Activated CD8-positive, alpha-beta T cell treated with anti-CD3 and anti-CD28 coated beads for 36 hours (primary cell): Measurements from ENCODE around the gene MPV17. TPM values are rescaled to one million over a fixed set of nuclear protein-coding genes. Genes with fewer than 3 reads are reported as not detected.

Experiments
- ATAC-seq: fragments of 200-7000 bp; cut with Tn5 transposase; one replicate; pipeline ENCODE4 v1.10.0; 2021; ENCODE audit warnings: mild to moderate bottlenecking, moderate library complexity
- CTCF ChIA-PET: fragments of 350-600 bp; sonication (Branson Sonifier 250); formaldehyde crosslinking; loops from one replicate; lab custom pipeline; 2021; ENCODE audit warnings: antibody characterized with exemption; lab: Charles Lee
- POLR2A ChIA-PET: fragments of 350-600 bp; sonication (Branson Sonifier 250); formaldehyde crosslinking; loops from one replicate; lab custom pipeline; 2021; ENCODE audit warnings: antibody characterized with exemption; lab: Charles Lee
- DNase-seq: peaks from one replicate; pipeline ENCODE4 v3.0.0-alpha.2; 2020
- H3K27ac Mint-ChIP-seq: one replicate; pipeline ENCODE4 v1.8.0; 2021; ENCODE audit warnings: mild to moderate bottlenecking, mixed read lengths
- H3K27me3 Mint-ChIP-seq: one replicate; pipeline ENCODE4 v1.8.0; 2021; ENCODE audit warnings: mixed read lengths
- H3K36me3 Mint-ChIP-seq: one replicate; pipeline ENCODE4 v1.8.0; 2021; ENCODE audit warnings: low read depth, mixed read lengths
- H3K4me1 Mint-ChIP-seq: one replicate; pipeline ENCODE4 v1.8.0; 2021; ENCODE audit warnings: low read depth, mixed read lengths
- H3K4me3 Mint-ChIP-seq: one replicate; pipeline ENCODE4 v1.8.0; 2021; ENCODE audit warnings: mild to moderate bottlenecking, moderate library complexity, mixed read lengths
- H3K9me3 Mint-ChIP-seq: one replicate; pipeline ENCODE4 v1.8.0; 2021; ENCODE audit warnings: mixed read lengths
- CTCF ChIP-seq: fragments of 200-600 bp; IDR thresholded peaks from one replicate; pipeline ENCODE4 v1.8.0; 2022; ENCODE audit warnings: antibody characterized with exemption, mild to moderate bottlenecking
- intact Hi-C: fragments of 100-400 bp; cut with micrococcal nuclease; formaldehyde crosslinking; loops from one replicate; pipeline ENCODE4 v1.10.0; 2022
- total RNA-seq, 2 experiments: library from RNA; stranded (reverse); gene quantifications; one replicate each; pipeline ENCODE4 v1.2.3, GENCODE V29; 2021

MPV17 gene
- total RNA-seq, 2 experiments from 2014 or later, result 72.3 to 85.1 TPM

GRCh38 chr2:27316655-27317412 is 6.1 kb downstream of the MPV17 start:
- ATAC-seq (no peak), DNase-seq (no peak)
- Mint-ChIP-seq H3K4me1 (peaks cover 9% of the 10 kb centered on the region), H3K9me3 (no peaks in the 10 kb centered on the region), H3K36me3 (peaks cover 13% of the 10 kb centered on the region), H3K27ac (no peak overlapping the region), H3K27me3 (no peaks in the 10 kb centered on the region), H3K4me3 (no peak overlapping the region)
- ChIA-PET CTCF (interaction anchor here (3.7 kb wide), 1 partner anchor 14 kb away, joined by 14 read pairs; no protein-coding TSS in a partner anchor), POLR2A (no interaction called here)
- TF ChIP-seq CTCF, result no peak
- intact Hi-C loops, result no loop called here

- intact Hi-C loops, result no loop called here
- CTCF ChIA-PET, result interaction anchor here (2.3 kb wide), 1 partner anchor 12 kb away, joined by 16 read pairs; no protein-coding TSS in a partner anchor
- no peak for ATAC-seq
- POLR2A ChIA-PET, result no interaction called here
- no peak for DNase-seq
- Mint-ChIP-seq H3K27ac (no peak overlapping the region), H3K4me1 (no peaks in the 10 kb centered on the region), H3K4me3 (no peak overlapping the region), H3K36me3 (peaks cover 19% of the 10 kb centered on the region), H3K27me3 (no peaks in the 10 kb centered on the region), H3K9me3 (no peaks in the 10 kb centered on the region)
- no peak for TF ChIP-seq CTCF
Observed at GRCh38 chr2:27315122-27315521, 7.8 kb downstream of the MPV17 start.

- no peak overlapping the region for H3K27ac Mint-ChIP-seq
- no peaks in the 10 kb centered on the region for H3K9me3 Mint-ChIP-seq
- CTCF ChIA-PET, result interaction anchor here (0.9 to 2.3 kb wide), 2 partner anchors 12 to 35 kb away, joined by 3 to 16 read pairs; no protein-coding TSS in a partner anchor
- intact Hi-C loops, result no loop called here
- H3K36me3 Mint-ChIP-seq, result peaks cover 21% of the 10 kb centered on the region
- ATAC-seq, result no peak
- DNase-seq, result no peak
- no peaks in the 10 kb centered on the region for H3K4me1 Mint-ChIP-seq
- TF ChIP-seq CTCF, result no peak
- H3K4me3 Mint-ChIP-seq, result no peak overlapping the region
- H3K27me3 Mint-ChIP-seq, result no peaks in the 10 kb centered on the region
- POLR2A ChIA-PET, result no interaction called here
Observed at GRCh38 chr2:27314709-27315108, 8.2 kb downstream of the MPV17 start.

- POLR2A ChIA-PET, result no interaction called here
- DNase-seq (no peak), ATAC-seq (no peak)
- no peak for TF ChIP-seq CTCF
- peaks cover 26% of the 10 kb centered on the region for H3K36me3 Mint-ChIP-seq
- no peak overlapping the region for H3K27ac Mint-ChIP-seq
- H3K9me3 Mint-ChIP-seq, result no peaks in the 10 kb centered on the region
- H3K27me3 Mint-ChIP-seq, result no peaks in the 10 kb centered on the region
- no peaks in the 10 kb centered on the region for H3K4me1 Mint-ChIP-seq
- intact Hi-C loops, result no loop called here
- CTCF ChIA-PET, result interaction anchor here (0.9 to 2.3 kb wide), 2 partner anchors 11 to 34 kb away, joined by 3 to 16 read pairs; no protein-coding TSS in a partner anchor
- no peak overlapping the region for H3K4me3 Mint-ChIP-seq
Observed at GRCh38 chr2:27313882-27314645, 8.8 kb downstream of the MPV17 start.
